Upper lobe of right lung (tissue), 1 donor: ENCODE results near the gene WNT4. TPM values are rescaled to one million over a fixed set of nuclear protein-coding genes. Genes with fewer than 3 reads are reported as not detected.

Source experiments
- ATAC-seq: fragments of 200-7000 bp; cut with Tn5 transposase; one replicate; pipeline ENCODE4 v1.9.1; 2020; ENCODE audit warnings: mild to moderate bottlenecking, moderate library complexity
- DNase-seq: peaks from one replicate; pipeline ENCODE4 v3.0.0-alpha.2; 2020
- H3K27ac ChIP-seq: fragments of 200-600 bp; one replicate; pipeline ENCODE4 v1.8.0; 2022
- H3K27me3 ChIP-seq: fragments of 200-600 bp; one replicate; pipeline ENCODE4 v1.8.0; 2022; ENCODE audit warnings: mild to moderate bottlenecking
- H3K36me3 ChIP-seq: fragments of 200-600 bp; one replicate; pipeline ENCODE4 v1.8.0; 2022
- H3K4me1 ChIP-seq: fragments of 200-600 bp; one replicate; pipeline ENCODE4 v1.8.0; 2022
- H3K4me3 ChIP-seq: fragments of 200-600 bp; one replicate; pipeline ENCODE4 v1.8.0; 2022; ENCODE audit warnings: mild to moderate bottlenecking
- H3K9me3 ChIP-seq: fragments of 200-600 bp; one replicate; pipeline ENCODE4 v1.8.0; 2022
- CTCF ChIP-seq: fragments of 200-600 bp; IDR thresholded peaks from one replicate; pipeline ENCODE4 v1.8.0; 2022; ENCODE audit warnings: antibody characterized with exemption
- intact Hi-C: fragments of 100-400 bp; cut with DNase I; formaldehyde crosslinking; loops from one replicate; pipeline ENCODE4 v1.11.0; 2022
- total RNA-seq: library from RNA; stranded (reverse); fragmentation: NEBNext Ultra II Directional; extraction: Animal tissue kit (Norgen Biotek cat#: 25700); gene quantifications from one replicate; pipeline ENCODE4 v1.2.1, GENCODE V29; 2021
- donor health status: DM: no; HTN: yes; CAD: no; lungs with severe emphysema.

Gene WNT4
- total RNA-seq, 1 donor from 2014 or later = 1.8 TPM

- TF ChIP-seq CTCF = no peak
- Histone ChIP-seq H3K27me3 (no peaks in the 10 kb centered on the region), H3K4me3 (no peak overlapping the region), H3K4me1 (no peaks in the 10 kb centered on the region), H3K9me3 (no peaks in the 10 kb centered on the region), H3K27ac (no peak overlapping the region), H3K36me3 (no peaks in the 10 kb centered on the region)
- no peak for DNase-seq
- ATAC-seq = no peak
- intact Hi-C loops = no loop called here
These were observed 20.2 kb upstream of the WNT4 start for GRCh38 chr1:22163137-22163536.

- no peak for TF ChIP-seq CTCF
- intact Hi-C loops = no loop called here
- Histone ChIP-seq H3K4me3 (no peak overlapping the region), H3K27ac (no peak overlapping the region), H3K9me3 (no peaks in the 10 kb centered on the region), H3K27me3 (no peaks in the 10 kb centered on the region), H3K36me3 (no peaks in the 10 kb centered on the region), H3K4me1 (no peaks in the 10 kb centered on the region)
- DNase-seq (no peak), ATAC-seq (no peak)
These were observed 17.0 kb upstream of the WNT4 start for GRCh38 chr1:22159891-22160290.

DNA sequence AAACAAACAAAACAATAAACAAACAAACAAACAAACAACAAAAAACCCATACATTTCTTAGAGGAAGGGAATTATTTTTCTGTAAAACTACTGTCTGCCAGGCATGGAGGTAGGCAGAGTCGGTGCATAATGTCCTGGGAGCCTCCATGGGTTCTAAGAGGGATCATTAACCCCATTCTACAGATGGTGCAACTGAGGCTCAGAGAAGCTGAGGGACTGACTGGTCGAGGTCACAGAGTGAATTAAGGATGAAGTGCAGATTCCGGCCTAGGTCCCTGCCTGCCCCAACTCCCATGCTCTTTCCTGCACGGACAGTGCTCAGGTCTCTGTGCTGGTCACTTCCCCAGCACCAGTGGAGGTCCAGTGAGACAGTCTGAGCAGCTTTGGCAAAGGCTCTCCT is 15.8 kb upstream of the WNT4 start:
- Histone ChIP-seq H3K36me3 (no peaks in the 10 kb centered on the region), H3K27me3 (peaks cover 5% of the 10 kb centered on the region), H3K9me3 (no peaks in the 10 kb centered on the region), H3K27ac (no peak overlapping the region), H3K4me3 (no peak overlapping the region), H3K4me1 (no peaks in the 10 kb centered on the region)
- TF ChIP-seq CTCF = no peak
- no peak for ATAC-seq
- intact Hi-C loops = no loop called here
- DNase-seq = no peak

DNA sequence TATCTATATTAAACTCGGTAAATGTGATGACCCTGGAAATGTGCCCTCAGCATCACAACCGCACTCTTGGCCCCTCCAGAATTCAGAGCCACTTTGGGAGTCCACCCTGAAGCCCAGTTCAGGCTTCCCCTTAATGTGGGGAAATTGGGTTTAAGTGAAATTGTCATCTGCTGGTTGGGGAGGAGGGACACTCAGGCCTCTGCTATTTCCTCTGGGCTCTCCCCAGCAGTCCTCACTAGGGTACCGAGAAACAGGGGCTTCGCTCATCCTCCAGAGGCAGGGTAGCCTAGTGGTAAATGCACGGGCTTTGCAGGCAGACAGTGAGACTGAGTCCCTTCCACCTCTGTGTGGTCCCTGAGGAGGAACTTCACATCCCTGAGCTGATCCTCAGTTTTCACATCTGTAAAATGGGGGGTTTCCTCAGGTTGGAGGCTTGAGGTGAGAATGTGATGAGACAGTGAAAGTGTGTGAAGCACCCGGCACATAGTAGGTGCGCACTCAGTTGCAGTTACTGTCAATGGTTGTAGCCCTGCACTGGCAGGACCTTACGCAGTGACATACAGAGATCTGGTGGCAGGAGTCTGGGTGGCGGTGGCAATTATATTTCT is 14.6 kb upstream of the WNT4 start:
- TF ChIP-seq CTCF = no peak
- no peak for ATAC-seq
- DNase-seq = no peak
- Histone ChIP-seq H3K4me1 (no peaks in the 10 kb centered on the region), H3K9me3 (no peaks in the 10 kb centered on the region), H3K27me3 (peaks cover 5% of the 10 kb centered on the region), H3K4me3 (no peak overlapping the region), H3K27ac (no peak overlapping the region), H3K36me3 (no peaks in the 10 kb centered on the region)
- intact Hi-C loops = no loop called here

GRCh38 chr1:22155517-22155916 is 12.6 kb upstream of the WNT4 start:
- H3K27ac ChIP-seq = no peak overlapping the region
- no peak for DNase-seq
- H3K9me3 ChIP-seq = no peaks in the 10 kb centered on the region
- intact Hi-C loops = no loop called here
- H3K36me3 ChIP-seq = no peaks in the 10 kb centered on the region
- TF ChIP-seq CTCF = no peak
- H3K27me3 ChIP-seq = peaks cover 5% of the 10 kb centered on the region
- no peak overlapping the region for H3K4me3 ChIP-seq
- no peaks in the 10 kb centered on the region for H3K4me1 ChIP-seq
- no peak for ATAC-seq

DNA sequence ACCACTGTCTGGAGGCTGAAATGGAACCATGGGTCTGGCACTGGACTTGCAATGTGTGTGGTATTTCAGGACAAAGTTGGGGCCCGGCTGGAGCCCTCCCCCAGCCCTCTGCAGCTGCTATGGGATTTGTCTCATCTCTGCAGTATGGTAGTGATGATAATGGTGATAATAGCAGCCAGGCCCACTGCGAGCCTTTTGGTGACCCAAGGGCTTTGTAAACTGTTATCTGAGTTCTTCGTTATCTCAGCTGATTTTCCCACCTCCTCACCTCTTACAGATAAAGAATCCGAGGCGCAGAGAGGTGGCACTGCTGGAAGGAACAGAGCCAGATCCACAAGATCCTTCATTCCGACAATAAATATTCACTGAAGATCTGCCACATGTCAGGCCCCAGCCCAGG is 11.7 kb upstream of the WNT4 start:
- H3K36me3 ChIP-seq = no peaks in the 10 kb centered on the region
- intact Hi-C loops = no loop called here
- no peak for DNase-seq
- no peak overlapping the region for H3K4me3 ChIP-seq
- no peaks in the 10 kb centered on the region for H3K4me1 ChIP-seq
- no peaks in the 10 kb centered on the region for H3K9me3 ChIP-seq
- H3K27me3 ChIP-seq = peaks cover 5% of the 10 kb centered on the region
- no peak for TF ChIP-seq CTCF
- no peak overlapping the region for H3K27ac ChIP-seq
- no peak for ATAC-seq
